ENCODE results near the gene TMEM248.

DNA sequence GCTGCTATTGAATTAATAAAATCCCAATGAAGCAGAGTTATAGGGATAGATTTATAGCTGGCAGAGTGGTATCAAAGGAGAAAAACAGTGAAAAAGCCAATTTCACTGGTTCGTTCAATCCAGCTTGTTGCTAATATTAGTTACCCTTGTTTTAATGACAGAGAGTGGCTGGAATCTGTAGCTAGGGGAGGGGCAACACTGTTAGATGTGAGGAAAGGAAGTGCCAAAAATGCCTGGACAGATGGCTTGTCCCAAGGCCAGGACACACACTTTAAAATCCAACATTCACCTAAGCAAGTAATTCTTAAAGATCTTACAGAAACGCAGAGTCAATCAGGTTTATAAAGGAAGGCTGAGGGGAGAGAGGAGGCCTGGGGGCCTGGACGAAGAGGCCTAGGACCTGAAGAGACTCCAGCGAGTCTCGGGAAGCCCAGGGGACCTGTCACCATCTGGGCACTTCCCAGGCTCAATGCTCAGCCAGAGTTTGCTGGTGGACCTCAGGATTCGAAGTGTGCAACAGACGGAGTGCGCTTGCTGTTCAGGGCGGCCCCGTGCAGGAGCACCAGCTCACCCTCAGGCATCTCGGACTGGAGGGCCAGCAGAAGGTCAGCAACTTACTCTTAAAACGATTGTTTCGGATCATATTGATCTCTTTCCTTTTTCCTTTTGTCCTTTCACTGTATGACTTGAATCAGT is 36.7 kb downstream of the TMEM248 start:
- TF ChIP-seq ZNF747 (tag by site-specific recombination; IDR thresholded peaks at IDR 0.05) = no peak
- TF ChIP-seq, protein P1, sequence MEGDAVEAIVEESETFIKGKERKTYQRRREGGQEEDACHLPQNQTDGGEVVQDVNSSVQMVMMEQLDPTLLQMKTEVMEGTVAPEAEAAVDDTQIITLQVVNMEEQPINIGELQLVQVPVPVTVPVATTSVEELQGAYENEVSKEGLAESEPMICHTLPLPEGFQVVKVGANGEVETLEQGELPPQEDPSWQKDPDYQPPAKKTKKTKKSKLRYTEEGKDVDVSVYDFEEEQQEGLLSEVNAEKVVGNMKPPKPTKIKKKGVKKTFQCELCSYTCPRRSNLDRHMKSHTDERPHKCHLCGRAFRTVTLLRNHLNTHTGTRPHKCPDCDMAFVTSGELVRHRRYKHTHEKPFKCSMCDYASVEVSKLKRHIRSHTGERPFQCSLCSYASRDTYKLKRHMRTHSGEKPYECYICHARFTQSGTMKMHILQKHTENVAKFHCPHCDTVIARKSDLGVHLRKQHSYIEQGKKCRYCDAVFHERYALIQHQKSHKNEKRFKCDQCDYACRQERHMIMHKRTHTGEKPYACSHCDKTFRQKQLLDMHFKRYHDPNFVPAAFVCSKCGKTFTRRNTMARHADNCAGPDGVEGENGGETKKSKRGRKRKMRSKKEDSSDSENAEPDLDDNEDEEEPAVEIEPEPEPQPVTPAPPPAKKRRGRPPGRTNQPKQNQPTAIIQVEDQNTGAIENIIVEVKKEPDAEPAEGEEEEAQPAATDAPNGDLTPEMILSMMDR (tag by site-specific recombination; IDR thresholded peaks at IDR 0.05) = no peak
- TF ChIP-seq ZNF391 (tag by site-specific recombination; IDR thresholded peaks at IDR 0.05; ENCODE audit: borderline replicate concordance, low read depth) = no peak
- no peak for TF ChIP-seq ZNF10 (tag by site-specific recombination; IDR thresholded peaks at IDR 0.05)
- TF ChIP-seq YY1 (tag by site-specific recombination; IDR thresholded peaks at IDR 0.05) = no peak
- TF ChIP-seq ZFP69B (tag by site-specific recombination; IDR thresholded peaks at IDR 0.05) = no peak
- TF ChIP-seq, protein P2, sequence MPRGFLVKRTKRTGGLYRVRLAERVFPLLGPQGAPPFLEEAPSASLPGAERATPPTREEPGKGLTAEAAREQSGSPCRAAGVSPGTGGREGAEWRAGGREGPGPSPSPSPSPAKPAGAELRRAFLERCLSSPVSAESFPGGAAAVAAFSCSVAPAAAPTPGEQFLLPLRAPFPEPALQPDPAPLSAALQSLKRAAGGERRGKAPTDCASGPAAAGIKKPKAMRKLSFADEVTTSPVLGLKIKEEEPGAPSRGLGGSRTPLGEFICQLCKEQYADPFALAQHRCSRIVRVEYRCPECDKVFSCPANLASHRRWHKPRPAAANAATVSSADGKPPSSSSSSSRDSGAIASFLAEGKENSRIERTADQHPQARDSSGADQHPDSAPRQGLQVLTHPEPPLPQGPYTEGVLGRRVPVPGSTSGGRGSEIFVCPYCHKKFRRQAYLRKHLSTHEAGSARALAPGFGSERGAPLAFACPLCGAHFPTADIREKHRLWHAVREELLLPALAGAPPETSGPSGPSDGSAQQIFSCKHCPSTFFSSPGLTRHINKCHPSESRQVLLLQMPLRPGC (tag by site-specific recombination; IDR thresholded peaks at IDR 0.05) = no peak
- TF ChIP-seq, protein P3, sequence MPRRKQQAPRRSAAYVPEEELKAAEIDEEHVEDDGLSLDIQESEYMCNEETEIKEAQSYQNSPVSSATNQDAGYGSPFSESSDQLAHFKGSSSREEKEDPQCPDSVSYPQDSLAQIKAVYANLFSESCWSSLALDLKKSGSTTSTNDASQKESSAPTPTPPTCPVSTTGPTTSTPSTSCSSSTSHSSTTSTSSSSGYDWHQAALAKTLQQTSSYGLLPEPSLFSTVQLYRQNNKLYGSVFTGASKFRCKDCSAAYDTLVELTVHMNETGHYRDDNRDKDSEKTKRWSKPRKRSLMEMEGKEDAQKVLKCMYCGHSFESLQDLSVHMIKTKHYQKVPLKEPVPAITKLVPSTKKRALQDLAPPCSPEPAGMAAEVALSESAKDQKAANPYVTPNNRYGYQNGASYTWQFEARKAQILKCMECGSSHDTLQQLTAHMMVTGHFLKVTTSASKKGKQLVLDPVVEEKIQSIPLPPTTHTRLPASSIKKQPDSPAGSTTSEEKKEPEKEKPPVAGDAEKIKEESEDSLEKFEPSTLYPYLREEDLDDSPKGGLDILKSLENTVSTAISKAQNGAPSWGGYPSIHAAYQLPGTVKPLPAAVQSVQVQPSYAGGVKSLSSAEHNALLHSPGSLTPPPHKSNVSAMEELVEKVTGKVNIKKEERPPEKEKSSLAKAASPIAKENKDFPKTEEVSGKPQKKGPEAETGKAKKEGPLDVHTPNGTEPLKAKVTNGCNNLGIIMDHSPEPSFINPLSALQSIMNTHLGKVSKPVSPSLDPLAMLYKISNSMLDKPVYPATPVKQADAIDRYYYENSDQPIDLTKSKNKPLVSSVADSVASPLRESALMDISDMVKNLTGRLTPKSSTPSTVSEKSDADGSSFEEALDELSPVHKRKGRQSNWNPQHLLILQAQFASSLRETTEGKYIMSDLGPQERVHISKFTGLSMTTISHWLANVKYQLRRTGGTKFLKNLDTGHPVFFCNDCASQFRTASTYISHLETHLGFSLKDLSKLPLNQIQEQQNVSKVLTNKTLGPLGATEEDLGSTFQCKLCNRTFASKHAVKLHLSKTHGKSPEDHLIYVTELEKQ (tag by site-specific recombination; IDR thresholded peaks at IDR 0.05; ENCODE audit: borderline replicate concordance) = no peak
- TF ChIP-seq ZNF274 (IDR thresholded peaks at IDR 0.05; ENCODE audit: low read length) = no peak
- TF ChIP-seq ZNF274 (tag by site-specific recombination; IDR thresholded peaks at IDR 0.05; ENCODE audit: borderline replicate concordance) = no peak
